HEK293 (cell line): ENCODE measurements around the gene FER1L5.

Experiments used
- ZNF394 ChIP-seq: fragments of 450-650 bp; formaldehyde crosslinking; IDR thresholded peaks from 2 replicates; pipeline ENCODE4 v1.5.1; 2016; ENCODE audit warnings: missing biosample characterization, missing genetic modification characterization, mild to moderate bottlenecking, moderate library complexity, borderline replicate concordance
- ZNF561 ChIP-seq: fragments of 450-650 bp; IDR thresholded peaks from 2 replicates; pipeline ENCODE4 v1.5.1; 2018; ENCODE audit warnings: missing biosample characterization, missing genetic modification characterization, borderline replicate concordance
- ZNF624 ChIP-seq: fragments of 450-650 bp; formaldehyde crosslinking; IDR thresholded peaks from 2 replicates; pipeline ENCODE4 v1.5.1; 2017; ENCODE audit warnings: missing biosample characterization, missing genetic modification characterization
- ZNF639 ChIP-seq: fragments of 450-650 bp; formaldehyde crosslinking; IDR thresholded peaks from 2 replicates; pipeline ENCODE4 v1.5.1; 2016; ENCODE audit warnings: missing biosample characterization, missing genetic modification characterization
- TF ChIP-seq, protein P1 (sequence below): fragments of 450-650 bp; formaldehyde crosslinking; IDR thresholded peaks from 2 replicates; pipeline ENCODE4 v1.5.1; 2016; ENCODE audit warnings: missing biosample characterization, missing genetic modification characterization
- TF ChIP-seq, protein P2 (sequence below): fragments of 450-650 bp; formaldehyde crosslinking; IDR thresholded peaks from 2 replicates; pipeline ENCODE4 v1.5.1; 2016; ENCODE audit warnings: missing biosample characterization, missing genetic modification characterization

- TF ChIP-seq, protein P1, sequence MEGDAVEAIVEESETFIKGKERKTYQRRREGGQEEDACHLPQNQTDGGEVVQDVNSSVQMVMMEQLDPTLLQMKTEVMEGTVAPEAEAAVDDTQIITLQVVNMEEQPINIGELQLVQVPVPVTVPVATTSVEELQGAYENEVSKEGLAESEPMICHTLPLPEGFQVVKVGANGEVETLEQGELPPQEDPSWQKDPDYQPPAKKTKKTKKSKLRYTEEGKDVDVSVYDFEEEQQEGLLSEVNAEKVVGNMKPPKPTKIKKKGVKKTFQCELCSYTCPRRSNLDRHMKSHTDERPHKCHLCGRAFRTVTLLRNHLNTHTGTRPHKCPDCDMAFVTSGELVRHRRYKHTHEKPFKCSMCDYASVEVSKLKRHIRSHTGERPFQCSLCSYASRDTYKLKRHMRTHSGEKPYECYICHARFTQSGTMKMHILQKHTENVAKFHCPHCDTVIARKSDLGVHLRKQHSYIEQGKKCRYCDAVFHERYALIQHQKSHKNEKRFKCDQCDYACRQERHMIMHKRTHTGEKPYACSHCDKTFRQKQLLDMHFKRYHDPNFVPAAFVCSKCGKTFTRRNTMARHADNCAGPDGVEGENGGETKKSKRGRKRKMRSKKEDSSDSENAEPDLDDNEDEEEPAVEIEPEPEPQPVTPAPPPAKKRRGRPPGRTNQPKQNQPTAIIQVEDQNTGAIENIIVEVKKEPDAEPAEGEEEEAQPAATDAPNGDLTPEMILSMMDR, result no peak
- TF ChIP-seq ZNF561 (tag by site-specific recombination) (no peak), ZNF639 (tag by site-specific recombination) (no peak), ZNF624 (tag by site-specific recombination) (no peak), ZNF394 (no peak)
- TF ChIP-seq, protein P2, sequence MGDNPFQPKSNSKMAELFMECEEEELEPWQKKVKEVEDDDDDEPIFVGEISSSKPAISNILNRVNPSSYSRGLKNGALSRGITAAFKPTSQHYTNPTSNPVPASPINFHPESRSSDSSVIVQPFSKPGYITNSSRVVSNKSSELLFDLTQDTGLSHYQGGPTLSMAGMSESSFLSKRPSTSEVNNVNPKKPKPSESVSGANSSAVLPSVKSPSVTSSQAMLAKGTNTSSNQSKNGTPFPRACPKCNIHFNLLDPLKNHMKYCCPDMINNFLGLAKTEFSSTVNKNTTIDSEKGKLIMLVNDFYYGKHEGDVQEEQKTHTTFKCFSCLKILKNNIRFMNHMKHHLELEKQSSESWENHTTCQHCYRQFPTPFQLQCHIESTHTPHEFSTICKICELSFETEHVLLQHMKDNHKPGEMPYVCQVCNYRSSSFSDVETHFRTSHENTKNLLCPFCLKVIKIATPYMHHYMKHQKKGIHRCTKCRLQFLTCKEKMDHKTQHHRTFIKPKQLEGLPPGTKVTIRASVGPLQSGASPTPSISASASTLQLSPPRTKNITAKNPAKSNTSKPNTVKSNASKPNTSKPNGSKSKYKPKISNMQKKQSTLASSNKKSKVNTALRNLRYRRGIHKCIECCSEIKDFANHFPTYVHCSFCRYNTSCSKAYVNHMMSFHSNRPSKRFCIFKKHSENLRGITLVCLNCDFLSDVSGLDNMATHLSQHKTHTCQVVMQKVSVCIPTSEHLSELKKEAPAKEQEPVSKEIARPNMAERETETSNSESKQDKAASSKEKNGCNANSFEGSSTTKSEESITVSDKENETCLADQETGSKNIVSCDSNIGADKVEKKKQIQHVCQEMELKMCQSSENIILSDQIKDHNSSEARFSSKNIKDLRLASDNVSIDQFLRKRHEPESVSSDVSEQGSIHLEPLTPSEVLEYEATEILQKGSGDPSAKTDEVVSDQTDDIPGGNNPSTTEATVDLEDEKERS (tag by site-specific recombination), result no peak
These were observed 40.7 kb downstream of the FER1L5 start for GRCh38 chr2:96683307-96683706.
